Osteoblast (primary cell): ENCODE results near the gene PTGR3. TPM values are rescaled to one million over a fixed set of nuclear protein-coding genes. Genes with fewer than 3 reads are reported as not detected.
A peak's percentile ranks its signal among the peaks of the same experiment; 100 is the strongest.

ENCODE experiments used
- DNase-seq: peaks from one replicate; pipeline ENCODE4 v3.0.0; 2011; ENCODE audit warnings: low spot score, mixed read lengths; ENCODE audit not compliant: insufficient read length; ENCODE audit errors: missing footprints
- H2AFZ ChIP-seq: 2 replicates; pipeline ENCODE4 v1.6.0; 2011; ENCODE audit warnings: mild to moderate bottlenecking, low read length
- H3K27ac ChIP-seq: 2 replicates; pipeline ENCODE4 v1.5.1; 2011; ENCODE audit warnings: mild to moderate bottlenecking, low read depth, low read length, moderate library complexity
- H3K27me3 ChIP-seq: 2 replicates; pipeline ENCODE4 v1.6.0; 2012; ENCODE audit warnings: mild to moderate bottlenecking, control low read depth, inconsistent platforms, low read length, moderate library complexity; ENCODE audit not compliant: insufficient read depth
- H3K36me3 ChIP-seq: 2 replicates; pipeline ENCODE4 v1.5.1; 2011; ENCODE audit warnings: mild to moderate bottlenecking, low read length, control low read depth, moderate library complexity; ENCODE audit not compliant: insufficient read depth
- H3K4me1 ChIP-seq: 2 replicates; pipeline ENCODE4 v1.5.1; 2011; ENCODE audit warnings: mild to moderate bottlenecking, low read length, control low read depth, moderate library complexity; ENCODE audit not compliant: insufficient read depth
- H3K4me2 ChIP-seq: 2 replicates; pipeline ENCODE4 v1.6.0; 2011; ENCODE audit warnings: mild to moderate bottlenecking, low read length; ENCODE audit not compliant: insufficient read depth
- H3K4me3 ChIP-seq: fragments of 200-600 bp; sonication (generic); 3 replicates; pipeline ENCODE4 v1.5.1; 2012; ENCODE audit warnings: mild to moderate bottlenecking, low read length, inconsistent platforms; ENCODE audit not compliant: insufficient read depth
- H3K79me2 ChIP-seq: 2 replicates; pipeline ENCODE4 v1.6.0; 2012; ENCODE audit warnings: mild to moderate bottlenecking, low read length, control low read depth, inconsistent platforms; ENCODE audit not compliant: insufficient read depth
- H3K9me3 ChIP-seq: 2 replicates; pipeline ENCODE4 v1.5.1; 2011; ENCODE audit warnings: low read depth, low read length, control low read depth
- H4K20me1 ChIP-seq: 2 replicates; pipeline ENCODE4 v1.6.0; 2012; ENCODE audit warnings: mild to moderate bottlenecking, low read length, control low read depth; ENCODE audit not compliant: insufficient read depth
- CTCF ChIP-seq: IDR thresholded peaks from 2 replicates; pipeline ENCODE4 v1.5.1; 2011; ENCODE audit warnings: mild to moderate bottlenecking, low read depth, low read length, moderate library complexity; ENCODE audit errors: extremely low read depth
- total RNA-seq: library from RNA; depleted of rRNA; stranded (reverse); fragments of >200 nt; gene quantifications from 2 replicates; pipeline ENCODE4 v1.2.3, GENCODE V29; 2012

Gene PTGR3
- total RNA-seq, 1 donor = 8.3 TPM

- Histone ChIP-seq H3K9me3 (no peaks in the 10 kb centered on the region), H3K4me2 (no peak overlapping the region), H2AFZ (no peak overlapping the region), H3K4me3 (no peak overlapping the region), H3K27me3 (no peaks in the 10 kb centered on the region), H3K4me1 (peaks cover 3% of the 10 kb centered on the region), H4K20me1 (peaks cover 4% of the 10 kb centered on the region), H3K79me2 (peaks cover 30% of the 10 kb centered on the region), H3K27ac (no peak overlapping the region), H3K36me3 (no peaks in the 10 kb centered on the region)
- no peak for TF ChIP-seq CTCF
- DNase-seq = no peak
Observed at GRCh38 chr18:75241705-75242104, 32.8 kb upstream of the PTGR3 start.

GRCh38 chr18:75240433-75240832, 31.5 kb upstream of the PTGR3 start:
- Histone ChIP-seq H3K27ac (no peak overlapping the region), H3K9me3 (no peaks in the 10 kb centered on the region), H2AFZ (no peak overlapping the region), H3K4me1 (no peaks in the 10 kb centered on the region), H3K36me3 (no peaks in the 10 kb centered on the region), H3K4me2 (no peak overlapping the region), H4K20me1 (peaks cover 4% of the 10 kb centered on the region), H3K4me3 (no peak overlapping the region), H3K79me2 (peaks cover 20% of the 10 kb centered on the region), H3K27me3 (no peaks in the 10 kb centered on the region)
- no peak for DNase-seq
- no peak for TF ChIP-seq CTCF

DNA sequence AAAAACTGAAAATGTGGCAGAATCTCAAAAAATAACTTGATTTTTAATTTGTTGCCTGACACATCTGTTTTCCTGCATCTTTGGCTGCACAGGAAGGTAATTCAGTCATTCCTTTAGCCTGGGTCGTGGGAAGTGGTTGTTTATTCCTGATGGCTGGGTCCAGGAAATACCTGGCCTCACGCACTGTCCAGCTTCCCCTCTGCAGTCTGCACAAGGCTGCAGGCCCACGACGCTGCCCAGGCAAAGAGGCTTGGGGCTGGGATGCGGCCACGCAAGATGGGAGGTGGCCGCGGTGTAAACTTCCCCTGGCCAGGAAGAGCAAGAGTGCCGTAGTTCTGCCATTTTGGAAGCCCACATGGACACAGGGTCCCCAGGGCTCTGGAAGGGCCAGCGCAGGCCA, 29.8 kb upstream of the PTGR3 start:
- H3K79me2 ChIP-seq = peaks cover 12% of the 10 kb centered on the region
- no peaks in the 10 kb centered on the region for H3K36me3 ChIP-seq
- TF ChIP-seq CTCF = no peak
- DNase-seq = no peak
- no peak overlapping the region for H3K4me2 ChIP-seq
- H2AFZ ChIP-seq = no peak overlapping the region
- no peak overlapping the region for H3K27ac ChIP-seq
- H4K20me1 ChIP-seq = peaks cover 4% of the 10 kb centered on the region
- no peaks in the 10 kb centered on the region for H3K9me3 ChIP-seq
- no peaks in the 10 kb centered on the region for H3K27me3 ChIP-seq
- H3K4me1 ChIP-seq = no peaks in the 10 kb centered on the region
- no peak overlapping the region for H3K4me3 ChIP-seq

- H3K27ac ChIP-seq = no peak overlapping the region
- peak; percentile 73 for DNase-seq
- no peak overlapping the region for H3K4me3 ChIP-seq
- H2AFZ ChIP-seq = no peak overlapping the region
- no peaks in the 10 kb centered on the region for H3K4me1 ChIP-seq
- no peaks in the 10 kb centered on the region for H3K27me3 ChIP-seq
- H3K79me2 ChIP-seq = peaks cover 12% of the 10 kb centered on the region
- H3K36me3 ChIP-seq = no peaks in the 10 kb centered on the region
- H4K20me1 ChIP-seq = peaks cover 4% of the 10 kb centered on the region
- no peak for TF ChIP-seq CTCF
- H3K4me2 ChIP-seq = no peak overlapping the region
- no peaks in the 10 kb centered on the region for H3K9me3 ChIP-seq
Observed at GRCh38 chr18:75238100-75238499, 29.2 kb upstream of the PTGR3 start.
